Measurements from ENCODE around the gene GEMIN4.

DNA sequence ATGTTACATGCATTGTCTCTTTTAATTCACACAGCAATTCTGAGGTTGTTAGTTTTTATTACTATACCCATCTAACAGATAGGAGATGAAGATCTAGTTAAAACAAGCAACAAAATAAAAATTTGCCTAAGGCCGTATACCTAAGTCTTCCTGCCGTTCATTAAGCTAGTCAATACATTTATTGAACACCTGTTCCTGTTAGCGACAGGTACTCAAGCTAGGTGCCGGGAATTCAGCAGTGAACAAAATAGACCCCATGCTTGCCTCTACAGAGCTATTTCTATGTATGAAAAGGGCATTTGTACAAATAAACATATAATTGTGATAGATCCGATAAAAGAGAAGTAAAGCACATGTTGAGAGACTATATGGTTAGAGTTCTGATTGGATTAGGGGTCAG lies 34.0 kb downstream of the GEMIN4 start:
- TF ChIP-seq, protein P1, sequence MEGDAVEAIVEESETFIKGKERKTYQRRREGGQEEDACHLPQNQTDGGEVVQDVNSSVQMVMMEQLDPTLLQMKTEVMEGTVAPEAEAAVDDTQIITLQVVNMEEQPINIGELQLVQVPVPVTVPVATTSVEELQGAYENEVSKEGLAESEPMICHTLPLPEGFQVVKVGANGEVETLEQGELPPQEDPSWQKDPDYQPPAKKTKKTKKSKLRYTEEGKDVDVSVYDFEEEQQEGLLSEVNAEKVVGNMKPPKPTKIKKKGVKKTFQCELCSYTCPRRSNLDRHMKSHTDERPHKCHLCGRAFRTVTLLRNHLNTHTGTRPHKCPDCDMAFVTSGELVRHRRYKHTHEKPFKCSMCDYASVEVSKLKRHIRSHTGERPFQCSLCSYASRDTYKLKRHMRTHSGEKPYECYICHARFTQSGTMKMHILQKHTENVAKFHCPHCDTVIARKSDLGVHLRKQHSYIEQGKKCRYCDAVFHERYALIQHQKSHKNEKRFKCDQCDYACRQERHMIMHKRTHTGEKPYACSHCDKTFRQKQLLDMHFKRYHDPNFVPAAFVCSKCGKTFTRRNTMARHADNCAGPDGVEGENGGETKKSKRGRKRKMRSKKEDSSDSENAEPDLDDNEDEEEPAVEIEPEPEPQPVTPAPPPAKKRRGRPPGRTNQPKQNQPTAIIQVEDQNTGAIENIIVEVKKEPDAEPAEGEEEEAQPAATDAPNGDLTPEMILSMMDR (IDR thresholded peaks at IDR 0.05; ENCODE audit: borderline replicate concordance, extremely low read depth, low read length, poor library complexity, severe bottlenecking), result no peak
- no peak for TF ChIP-seq EZH2 (IDR thresholded peaks at IDR 0.05; ENCODE audit: borderline replicate concordance, low read depth, low read length, severe bottlenecking)
